GM12891 (cell line): ENCODE data around the gene IL27RA.

Source experiments
- POLR2A ChIP-seq: IDR thresholded peaks from 2 replicates; pipeline ENCODE4 v1.6.1; 2011; ENCODE audit warnings: low read depth, low read length, control low read depth
- POLR2AphosphoS5 ChIP-seq: IDR thresholded peaks from 2 replicates; pipeline ENCODE4 v1.6.1; 2011; ENCODE audit warnings: low read depth, low read length, control low read depth
- POU2F2 ChIP-seq: IDR thresholded peaks from 2 replicates; pipeline ENCODE4 v1.6.1; 2011; ENCODE audit warnings: low read depth, mild to moderate bottlenecking, control low read depth, low read length, moderate library complexity
- SPI1 ChIP-seq: IDR thresholded peaks from 2 replicates; pipeline ENCODE4 v1.6.1; 2011; ENCODE audit warnings: low read depth, low read length, control low read depth

DNA sequence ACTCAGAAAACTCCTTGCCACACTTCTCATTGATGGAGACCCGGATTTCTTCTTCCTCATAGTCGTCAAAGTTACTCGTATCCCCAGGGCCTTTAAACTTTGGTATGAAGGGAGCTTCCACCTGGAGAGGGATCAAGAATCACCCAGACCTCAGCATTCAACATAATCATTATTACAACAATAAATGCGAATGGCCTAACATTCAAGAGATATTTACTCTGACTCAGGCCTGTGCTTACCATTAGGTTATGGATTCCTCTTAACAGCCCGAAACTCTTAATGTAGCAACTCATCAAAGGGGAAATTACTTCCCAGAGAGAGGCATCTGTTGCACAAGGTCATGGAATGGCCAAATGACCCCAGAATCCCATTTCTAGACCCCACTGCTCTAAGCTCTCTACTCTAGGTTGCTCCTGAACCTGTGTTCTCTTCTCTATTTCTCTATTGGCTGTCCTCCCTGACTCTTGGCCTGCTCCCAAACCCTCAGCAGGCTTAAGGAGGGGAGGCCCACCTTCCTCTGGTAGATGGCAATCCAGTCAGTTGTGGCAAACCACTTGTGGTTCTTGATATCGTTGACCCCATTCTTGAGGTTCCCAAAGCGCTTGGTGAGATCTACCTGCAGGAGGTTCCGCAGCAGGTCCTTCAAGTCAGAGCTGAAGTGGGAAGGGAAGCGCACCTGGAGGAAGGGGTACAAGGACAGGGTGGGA is 61.7 kb downstream of the IL27RA start:
- TF ChIP-seq POLR2A (0 out of 2 replicates have a peak, but pooled peaks have one; percentile 26), POLR2AphosphoS5 (no peak), POU2F2 (no peak), SPI1 (no peak)
